ENCODE data around the gene XYLT1.
A peak's percentile ranks its signal among the peaks of the same experiment; 100 is the strongest.

XYLT1 gene

GRCh38 chr16:17392857-17393692 lies 77.7 kb downstream of the XYLT1 start:
- DNase-seq = no peak

- no peak for DNase-seq
These were observed 78.5 kb downstream of the XYLT1 start for GRCh38 chr16:17392127-17392856.

GRCh38 chr16:17391715-17392114 lies 79.0 kb downstream of the XYLT1 start:
- DNase-seq = no peak

- no peak for DNase-seq
These were observed 81.4 kb downstream of the XYLT1 start for GRCh38 chr16:17389384-17389783.

GRCh38 chr16:17387256-17387655 lies 83.5 kb downstream of the XYLT1 start:
- peak; percentile 80 for DNase-seq

GRCh38 chr16:17386229-17386628 lies 84.5 kb downstream of the XYLT1 start:
- DNase-seq = peak; percentile 91

- no peak for DNase-seq
These were observed 86.3 kb downstream of the XYLT1 start for GRCh38 chr16:17384471-17384870.

- peak; percentile 30 for DNase-seq
These were observed 87.6 kb downstream of the XYLT1 start for GRCh38 chr16:17382949-17383863.

GRCh38 chr16:17382514-17382913 lies 88.2 kb downstream of the XYLT1 start:
- DNase-seq = no peak

GRCh38 chr16:17381784-17382183 lies 89.0 kb downstream of the XYLT1 start:
- DNase-seq = no peak

GRCh38 chr16:17380613-17381012 lies 90.1 kb downstream of the XYLT1 start:
- DNase-seq = no peak

- peak; percentile 48 for DNase-seq
These were observed 91.6 kb downstream of the XYLT1 start for GRCh38 chr16:17379121-17379571.

GRCh38 chr16:17377360-17378324 lies 93.1 kb downstream of the XYLT1 start:
- DNase-seq = no peak

- no peak for DNase-seq
These were observed 95.1 kb downstream of the XYLT1 start for GRCh38 chr16:17375461-17376304.

- DNase-seq = no peak
These were observed 96.0 kb downstream of the XYLT1 start for GRCh38 chr16:17374668-17375255.

- no peak for DNase-seq
These were observed 97.2 kb downstream of the XYLT1 start for GRCh38 chr16:17373533-17373932.

GRCh38 chr16:17372386-17372785 lies 98.4 kb downstream of the XYLT1 start:
- DNase-seq = no peak

- DNase-seq = no peak
These were observed 99.5 kb downstream of the XYLT1 start for GRCh38 chr16:17371299-17371698.

- DNase-seq = peak; percentile 30
These were observed 100.0 kb downstream of the XYLT1 start for GRCh38 chr16:17370731-17371285.

GRCh38 chr16:17370223-17370707 lies 100.5 kb downstream of the XYLT1 start:
- no peak for DNase-seq

All from NCI-H82 (cell line).